ENCODE results near the gene NGF.

Gene NGF

GRCh38 chr1:115319706-115320105 is 18.3 kb downstream of the NGF start:
- H3K27me3 ChIP-seq (replicated peaks in 2 of 5; ENCODE audit: control insufficient read depth in 4 of 5, insufficient read depth in 5 of 5, low read length in 4 of 5) = peaks cover 0 to 3% (median 0%) of the 10 kb centered on the region in 5 experiments
- H3K36me3 ChIP-seq (ENCODE audit: control insufficient read depth in 4 of 4, insufficient read depth in 4 of 4, low read length in 3 of 4) = no peaks in the 10 kb centered on the region
- no peak overlapping the region for H3K4me3 ChIP-seq (ENCODE audit: control insufficient read depth in 1 of 7, extremely low read depth in 1 of 7, insufficient read depth in 4 of 7, low read depth in 2 of 7, low read length in 6 of 7)
- ChIA-PET POLR2A (no interaction called here), CTCF (no interaction called here)
- WGBS (ENCODE audit: insufficient coverage) = 94% methylated on average over 4 of the region's 5 CpGs
- H3K27ac ChIP-seq (ENCODE audit: insufficient read depth in 1 of 2, low read depth in 1 of 2, low read length in 2 of 2, poor library complexity in 1 of 2, severe bottlenecking in 2 of 2) = no peak overlapping the region
- DNase-seq = no peak
- no peaks in the 10 kb centered on the region for H3K9me3 ChIP-seq (ENCODE audit: control extremely low read depth in 1 of 5, control insufficient read depth in 4 of 5, insufficient read depth in 2 of 5, low read depth in 1 of 5, low read length in 4 of 5)
- H3K4me1 ChIP-seq (ENCODE audit: control extremely low read depth in 1 of 4, control insufficient read depth in 4 of 4, insufficient read depth in 4 of 4, low read length in 3 of 4) = no peaks in the 10 kb centered on the region

- ChIA-PET CTCF (interaction anchor here (0.6 kb wide), 1 partner anchor 64 kb away, joined by 4 read pairs; no protein-coding TSS in a partner anchor), POLR2A (no interaction called here)
- 93% methylated on average over 9 of the region's 11 CpGs for WGBS (ENCODE audit: insufficient coverage)
- H3K9me3 ChIP-seq (ENCODE audit: control extremely low read depth in 1 of 5, control insufficient read depth in 4 of 5, insufficient read depth in 2 of 5, low read depth in 1 of 5, low read length in 4 of 5) = no peaks in the 10 kb centered on the region
- no peak overlapping the region for H3K4me3 ChIP-seq (ENCODE audit: control insufficient read depth in 1 of 7, extremely low read depth in 1 of 7, insufficient read depth in 4 of 7, low read depth in 2 of 7, low read length in 6 of 7)
- H3K27me3 ChIP-seq (replicated peaks in 2 of 5; ENCODE audit: control insufficient read depth in 4 of 5, insufficient read depth in 5 of 5, low read length in 4 of 5) = peaks cover 0 to 5% (median 0%) of the 10 kb centered on the region in 5 experiments
- no peak overlapping the region for H3K27ac ChIP-seq (ENCODE audit: insufficient read depth in 1 of 2, low read depth in 1 of 2, low read length in 2 of 2, poor library complexity in 1 of 2, severe bottlenecking in 2 of 2)
- DNase-seq = no peak
- no peaks in the 10 kb centered on the region for H3K4me1 ChIP-seq (ENCODE audit: control extremely low read depth in 1 of 4, control insufficient read depth in 4 of 4, insufficient read depth in 4 of 4, low read length in 3 of 4)
- H3K36me3 ChIP-seq (ENCODE audit: control insufficient read depth in 4 of 4, insufficient read depth in 4 of 4, low read length in 3 of 4) = no peaks in the 10 kb centered on the region
Observed at GRCh38 chr1:115317101-115318012, 20.7 kb downstream of the NGF start.

GRCh38 chr1:115314765-115315164 is 23.3 kb downstream of the NGF start:
- 93% methylated on average over 2 of the region's 3 CpGs for WGBS (ENCODE audit: insufficient coverage)
- POLR2A ChIA-PET = no interaction called here
- no peak for DNase-seq

GRCh38 chr1:115314092-115314491 is 24.0 kb downstream of the NGF start:
- WGBS (ENCODE audit: insufficient coverage) = 79% methylated on average over 3 of the region's 4 CpGs
- ChIA-PET POLR2A (interaction anchor here (0.6 kb wide), 1 partner anchor 23 kb away, joined by 3 read pairs; no protein-coding TSS in a partner anchor), CTCF (interaction anchor here (1.4 kb wide), 1 partner anchor 10 kb away, joined by 4 read pairs; no protein-coding TSS in a partner anchor)
- Histone ChIP-seq H3K4me1 (ENCODE audit: control extremely low read depth in 1 of 4, control insufficient read depth in 4 of 4, insufficient read depth in 4 of 4, low read length in 3 of 4) (no peaks in the 10 kb centered on the region), H3K27ac (ENCODE audit: insufficient read depth in 1 of 2, low read depth in 1 of 2, low read length in 2 of 2, poor library complexity in 1 of 2, severe bottlenecking in 2 of 2) (no peak overlapping the region), H3K36me3 (ENCODE audit: control insufficient read depth in 4 of 4, insufficient read depth in 4 of 4, low read length in 3 of 4) (no peaks in the 10 kb centered on the region), H3K4me3 (ENCODE audit: control insufficient read depth in 1 of 7, extremely low read depth in 1 of 7, insufficient read depth in 4 of 7, low read depth in 2 of 7, low read length in 6 of 7) (no peak overlapping the region), H3K9me3 (ENCODE audit: control extremely low read depth in 1 of 5, control insufficient read depth in 4 of 5, insufficient read depth in 2 of 5, low read depth in 1 of 5, low read length in 4 of 5) (no peaks in the 10 kb centered on the region), H3K27me3 (replicated peaks in 2 of 5; ENCODE audit: control insufficient read depth in 4 of 5, insufficient read depth in 5 of 5, low read length in 4 of 5) (peaks cover 0 to 5% (median 0%) of the 10 kb centered on the region in 5 experiments)
- DNase-seq = no peak

More at GRCh38 chr1:115314765-115315164, 23.3 kb downstream of the NGF start:
- Histone ChIP-seq H3K4me1 (ENCODE audit: control extremely low read depth in 1 of 4, control insufficient read depth in 4 of 4, insufficient read depth in 4 of 4, low read length in 3 of 4) (no peaks in the 10 kb centered on the region), H3K27me3 (replicated peaks in 2 of 5; ENCODE audit: control insufficient read depth in 4 of 5, insufficient read depth in 5 of 5, low read length in 4 of 5) (peaks cover 0 to 5% (median 0%) of the 10 kb centered on the region in 5 experiments), H3K4me3 (ENCODE audit: control insufficient read depth in 1 of 7, extremely low read depth in 1 of 7, insufficient read depth in 4 of 7, low read depth in 2 of 7, low read length in 6 of 7) (no peak overlapping the region), H3K27ac (ENCODE audit: insufficient read depth in 1 of 2, low read depth in 1 of 2, low read length in 2 of 2, poor library complexity in 1 of 2, severe bottlenecking in 2 of 2) (no peak overlapping the region), H3K9me3 (ENCODE audit: control extremely low read depth in 1 of 5, control insufficient read depth in 4 of 5, insufficient read depth in 2 of 5, low read depth in 1 of 5, low read length in 4 of 5) (no peaks in the 10 kb centered on the region), H3K36me3 (ENCODE audit: control insufficient read depth in 4 of 4, insufficient read depth in 4 of 4, low read length in 3 of 4) (no peaks in the 10 kb centered on the region)
- CTCF ChIA-PET = no interaction called here

GRCh38 chr1:115313182-115313581 is 24.9 kb downstream of the NGF start:
- POLR2A ChIA-PET = interaction anchor here (0.6 kb wide), 1 partner anchor 24 kb away, joined by 3 read pairs; no protein-coding TSS in a partner anchor
- Histone ChIP-seq H3K27ac (ENCODE audit: insufficient read depth in 1 of 2, low read depth in 1 of 2, low read length in 2 of 2, poor library complexity in 1 of 2, severe bottlenecking in 2 of 2) (no peak overlapping the region), H3K36me3 (ENCODE audit: control insufficient read depth in 4 of 4, insufficient read depth in 4 of 4, low read length in 3 of 4) (no peaks in the 10 kb centered on the region), H3K27me3 (replicated peaks in 2 of 5; ENCODE audit: control insufficient read depth in 4 of 5, insufficient read depth in 5 of 5, low read length in 4 of 5) (peaks cover 0 to 5% (median 0%) of the 10 kb centered on the region in 5 experiments), H3K4me3 (ENCODE audit: control insufficient read depth in 1 of 7, extremely low read depth in 1 of 7, insufficient read depth in 4 of 7, low read depth in 2 of 7, low read length in 6 of 7) (no peak overlapping the region), H3K4me1 (ENCODE audit: control extremely low read depth in 1 of 4, control insufficient read depth in 4 of 4, insufficient read depth in 4 of 4, low read length in 3 of 4) (no peaks in the 10 kb centered on the region), H3K9me3 (ENCODE audit: control extremely low read depth in 1 of 5, control insufficient read depth in 4 of 5, insufficient read depth in 2 of 5, low read depth in 1 of 5, low read length in 4 of 5) (no peaks in the 10 kb centered on the region)
- no CpG with 5 or more reads among the region's 1 CpG for WGBS (ENCODE audit: insufficient coverage)
- CTCF ChIA-PET = interaction anchor here (1.4 kb wide), 1 partner anchor 11 kb away, joined by 4 read pairs; no protein-coding TSS in a partner anchor
- no peak for DNase-seq

- H3K9me3 ChIP-seq (ENCODE audit: control extremely low read depth in 1 of 5, control insufficient read depth in 4 of 5, insufficient read depth in 2 of 5, low read depth in 1 of 5, low read length in 4 of 5) = no peaks in the 10 kb centered on the region
- ChIA-PET CTCF (interaction anchor here (1.4 kb wide), 1 partner anchor 11 kb away, joined by 4 read pairs; no protein-coding TSS in a partner anchor), POLR2A (no interaction called here)
- no peaks in the 10 kb centered on the region for H3K4me1 ChIP-seq (ENCODE audit: control extremely low read depth in 1 of 4, control insufficient read depth in 4 of 4, insufficient read depth in 4 of 4, low read length in 3 of 4)
- peaks cover 0 to 5% (median 0%) of the 10 kb centered on the region in 5 experiments for H3K27me3 ChIP-seq (replicated peaks in 2 of 5; ENCODE audit: control insufficient read depth in 4 of 5, insufficient read depth in 5 of 5, low read length in 4 of 5)
- no peak overlapping the region for H3K27ac ChIP-seq (ENCODE audit: insufficient read depth in 1 of 2, low read depth in 1 of 2, low read length in 2 of 2, poor library complexity in 1 of 2, severe bottlenecking in 2 of 2)
- H3K36me3 ChIP-seq (ENCODE audit: control insufficient read depth in 4 of 4, insufficient read depth in 4 of 4, low read length in 3 of 4) = no peaks in the 10 kb centered on the region
- no peak overlapping the region for H3K4me3 ChIP-seq (ENCODE audit: control insufficient read depth in 1 of 7, extremely low read depth in 1 of 7, insufficient read depth in 4 of 7, low read depth in 2 of 7, low read length in 6 of 7)
- DNase-seq = no peak
Observed at GRCh38 chr1:115312742-115313141, 25.3 kb downstream of the NGF start.

GRCh38 chr1:115311474-115311989 is 26.5 kb downstream of the NGF start:
- Histone ChIP-seq H3K27ac (ENCODE audit: insufficient read depth in 1 of 2, low read depth in 1 of 2, low read length in 2 of 2, poor library complexity in 1 of 2, severe bottlenecking in 2 of 2) (no peak overlapping the region), H3K36me3 (ENCODE audit: control insufficient read depth in 4 of 4, insufficient read depth in 4 of 4, low read length in 3 of 4) (no peaks in the 10 kb centered on the region), H3K4me1 (ENCODE audit: control extremely low read depth in 1 of 4, control insufficient read depth in 4 of 4, insufficient read depth in 4 of 4, low read length in 3 of 4) (no peaks in the 10 kb centered on the region), H3K27me3 (replicated peaks in 2 of 5; ENCODE audit: control insufficient read depth in 4 of 5, insufficient read depth in 5 of 5, low read length in 4 of 5) (peaks cover 0 to 2% (median 0%) of the 10 kb centered on the region in 5 experiments), H3K9me3 (ENCODE audit: control extremely low read depth in 1 of 5, control insufficient read depth in 4 of 5, insufficient read depth in 2 of 5, low read depth in 1 of 5, low read length in 4 of 5) (no peaks in the 10 kb centered on the region), H3K4me3 (ENCODE audit: control insufficient read depth in 1 of 7, extremely low read depth in 1 of 7, insufficient read depth in 4 of 7, low read depth in 2 of 7, low read length in 6 of 7) (no peak overlapping the region)
- no peak for DNase-seq
- ChIA-PET POLR2A (no interaction called here), CTCF (no interaction called here)
- no CpG with 5 or more reads among the region's 1 CpG for WGBS (ENCODE audit: insufficient coverage)
